ENCODE data around the gene FOXJ2. TPM values are rescaled to one million over a fixed set of nuclear protein-coding genes. Genes with fewer than 3 reads are reported as not detected.

The FOXJ2 gene
- total RNA-seq, 3 donors from 2014 or later: 10.8 to 24.0 (median 12.3) TPM

- TF ChIP-seq, protein P1, sequence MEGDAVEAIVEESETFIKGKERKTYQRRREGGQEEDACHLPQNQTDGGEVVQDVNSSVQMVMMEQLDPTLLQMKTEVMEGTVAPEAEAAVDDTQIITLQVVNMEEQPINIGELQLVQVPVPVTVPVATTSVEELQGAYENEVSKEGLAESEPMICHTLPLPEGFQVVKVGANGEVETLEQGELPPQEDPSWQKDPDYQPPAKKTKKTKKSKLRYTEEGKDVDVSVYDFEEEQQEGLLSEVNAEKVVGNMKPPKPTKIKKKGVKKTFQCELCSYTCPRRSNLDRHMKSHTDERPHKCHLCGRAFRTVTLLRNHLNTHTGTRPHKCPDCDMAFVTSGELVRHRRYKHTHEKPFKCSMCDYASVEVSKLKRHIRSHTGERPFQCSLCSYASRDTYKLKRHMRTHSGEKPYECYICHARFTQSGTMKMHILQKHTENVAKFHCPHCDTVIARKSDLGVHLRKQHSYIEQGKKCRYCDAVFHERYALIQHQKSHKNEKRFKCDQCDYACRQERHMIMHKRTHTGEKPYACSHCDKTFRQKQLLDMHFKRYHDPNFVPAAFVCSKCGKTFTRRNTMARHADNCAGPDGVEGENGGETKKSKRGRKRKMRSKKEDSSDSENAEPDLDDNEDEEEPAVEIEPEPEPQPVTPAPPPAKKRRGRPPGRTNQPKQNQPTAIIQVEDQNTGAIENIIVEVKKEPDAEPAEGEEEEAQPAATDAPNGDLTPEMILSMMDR (IDR thresholded peaks at IDR 0.05): no peak
- DNase-seq (no peak), ATAC-seq (no peak)
- intact Hi-C loops (cut with DNase I, micrococcal nuclease): no loop called here
- Histone ChIP-seq H3K9me3 (no peaks in the 10 kb centered on the region), H3K4me3 (no peak overlapping the region), H3K4me1 (ENCODE audit: low read depth) (peaks cover 12% of the 10 kb centered on the region), H3K36me3 (ENCODE audit: low read depth) (peaks cover 8% of the 10 kb centered on the region)
Observed at GRCh38 chr12:8040791-8041190, 8.3 kb downstream of the FOXJ2 start.

- ATAC-seq (peak; percentile 85), DNase-seq (peak; percentile 72 to 91 (median 81))
- no peaks in the 10 kb centered on the region for H3K9me3 ChIP-seq
- intact Hi-C loops (cut with DNase I, micrococcal nuclease): no loop called here
- TF ChIP-seq, protein P1 (IDR thresholded peaks at IDR 0.05): peak; percentile 87
- H3K4me1 ChIP-seq (ENCODE audit: low read depth): no peaks in the 10 kb centered on the region
- peaks cover 13% of the 10 kb centered on the region for H3K36me3 ChIP-seq (ENCODE audit: low read depth)
- H3K4me3 ChIP-seq: no peak overlapping the region
Observed at GRCh38 chr12:8045952-8046944, 13.7 kb downstream of the FOXJ2 start.

- H3K9me3 ChIP-seq: no peaks in the 10 kb centered on the region
- TF ChIP-seq, protein P1 (IDR thresholded peaks at IDR 0.05): no peak
- no peak for DNase-seq
- no peak for ATAC-seq
- intact Hi-C loops (cut with DNase I, micrococcal nuclease): no loop called here
- H3K4me1 ChIP-seq (ENCODE audit: low read depth): no peaks in the 10 kb centered on the region
- no peak overlapping the region for H3K4me3 ChIP-seq
- peaks cover 13% of the 10 kb centered on the region for H3K36me3 ChIP-seq (ENCODE audit: low read depth)
Observed at GRCh38 chr12:8047842-8048241, 15.3 kb downstream of the FOXJ2 start.

GRCh38 chr12:8048906-8049305 lies 16.4 kb downstream of the FOXJ2 start:
- intact Hi-C loops (cut with DNase I, micrococcal nuclease): no loop called here
- Histone ChIP-seq H3K9me3 (no peaks in the 10 kb centered on the region), H3K4me3 (no peak overlapping the region), H3K36me3 (ENCODE audit: low read depth) (peaks cover 8% of the 10 kb centered on the region), H3K4me1 (ENCODE audit: low read depth) (no peaks in the 10 kb centered on the region)
- DNase-seq (no peak), ATAC-seq (no peak)
- TF ChIP-seq, protein P1 (IDR thresholded peaks at IDR 0.05): no peak

GRCh38 chr12:8050600-8051250 lies 18.2 kb downstream of the FOXJ2 start:
- H3K4me1 ChIP-seq (ENCODE audit: low read depth): no peaks in the 10 kb centered on the region
- ATAC-seq (no peak), DNase-seq (no peak)
- H3K9me3 ChIP-seq: no peaks in the 10 kb centered on the region
- intact Hi-C loops (cut with DNase I, micrococcal nuclease): no loop called here
- peaks cover 5% of the 10 kb centered on the region for H3K36me3 ChIP-seq (ENCODE audit: low read depth)
- TF ChIP-seq, protein P1 (IDR thresholded peaks at IDR 0.05): no peak
- H3K4me3 ChIP-seq: no peak overlapping the region

Measured in mucosa of descending colon (tissue), 3 donors.